AG04449 (cell line): ENCODE measurements around the gene AAK1.
"Not testable (repeated sequence)": the region's sequence is repeated elsewhere in the genome, so short reads cannot be mapped to it uniquely, and the experiment has no call there.

Experiments used
- CTCF ChIA-PET: fragments of 350-600 bp; formaldehyde crosslinking; extraction: SDS; loops from one replicate; lab custom pipeline; 2021; ENCODE audit warnings: antibody characterized with exemption; lab: Yijun Ruan, JAX
- POLR2A ChIA-PET: fragments of 400-600, 350-600 bp; formaldehyde crosslinking; extraction: SDS; loops from one replicate; lab custom pipeline; 2020; ENCODE audit warnings: antibody characterized with exemption, inconsistent platforms; lab: Yijun Ruan, JAX
- DNase-seq: peaks from one replicate; pipeline ENCODE4 v3.0.0-alpha.2; 2010; ENCODE audit warnings: low read depth, low spot score
- H3K4me3 ChIP-seq: 2 replicates; pipeline ENCODE4 v1.5.1; 2011; ENCODE audit warnings: low read depth, mild to moderate bottlenecking, control low read depth, low read length
- CTCF ChIP-seq: IDR thresholded peaks from one replicate; pipeline ENCODE4 v1.5.1; 2011; ENCODE audit warnings: mild to moderate bottlenecking, moderate library complexity, low read length, control low read depth, inconsistent platforms; ENCODE audit not compliant: insufficient read depth; ENCODE audit errors: missing control alignments

AAK1 gene

GRCh38 chr2:69615969-69616368, 27.6 kb downstream of the AAK1 start:
- ChIA-PET POLR2A (interaction anchor here (0.9 kb wide), 1 partner anchor 15 kb away, joined by 3 read pairs; no protein-coding TSS in a partner anchor), CTCF (interaction anchor here (0.7 to 1.5 kb wide), 5 partner anchors 9 to 109 kb away, joined by 3 to 6 read pairs (median 3); no protein-coding TSS in a partner anchor)
- no peak for DNase-seq
- no peak overlapping the region for H3K4me3 ChIP-seq
- TF ChIP-seq CTCF, result no peak

GRCh38 chr2:69615078-69615625, 28.4 kb downstream of the AAK1 start:
- no peak for TF ChIP-seq CTCF
- no peak overlapping the region for H3K4me3 ChIP-seq
- CTCF ChIA-PET, result interaction anchor here (0.9 to 1.5 kb wide), 4 partner anchors 8 to 110 kb away, joined by 3 to 6 read pairs (median 3); no protein-coding TSS in a partner anchor
- no peak for DNase-seq
- POLR2A ChIA-PET, result interaction anchor here (0.6 kb wide), 1 partner anchor 534 kb away, joined by 4 read pairs; no protein-coding TSS in a partner anchor

- no peak for DNase-seq
- no peak for TF ChIP-seq CTCF
- ChIA-PET CTCF (no interaction called here), POLR2A (no interaction called here)
- H3K4me3 ChIP-seq, result no peak overlapping the region
Measured at GRCh38 chr2:69612707-69613106, 30.8 kb downstream of the AAK1 start.

GRCh38 chr2:69612200-69612599, 31.3 kb downstream of the AAK1 start:
- ChIA-PET POLR2A (no interaction called here), CTCF (no interaction called here)
- H3K4me3 ChIP-seq, result no peak overlapping the region
- DNase-seq, result no peak
- no peak for TF ChIP-seq CTCF

- H3K4me3 ChIP-seq, result no peak overlapping the region
- CTCF ChIA-PET, result no interaction called here
- no peak for DNase-seq
- POLR2A ChIA-PET, result no interaction called here
- no peak for TF ChIP-seq CTCF
Measured at GRCh38 chr2:69608109-69608508, 35.4 kb downstream of the AAK1 start.

- DNase-seq, POLR2A ChIA-PET, H3K4me3 ChIP-seq: not testable (repeated sequence)
- CTCF ChIA-PET, result interaction anchor here (1.3 kb wide), 1 partner anchor 9 kb away, joined by 3 read pairs; no protein-coding TSS in a partner anchor
Measured at GRCh38 chr2:69606771-69607170, 36.8 kb downstream of the AAK1 start.

GRCh38 chr2:69605284-69605683, 38.3 kb downstream of the AAK1 start:
- no peak overlapping the region for H3K4me3 ChIP-seq
- CTCF ChIA-PET, result interaction anchor here (2.0 kb wide), 1 partner anchor 40 kb away, joined by 8 read pairs; no protein-coding TSS in a partner anchor
- TF ChIP-seq CTCF, result no peak

More at GRCh38 chr2:69605284-69605683, 38.3 kb downstream of the AAK1 start:
- no peak for DNase-seq
- POLR2A ChIA-PET, result no interaction called here
